ENCODE data around the gene MOCS2.

The MOCS2 gene

GRCh38 chr5:53052499-53052898, 57.1 kb downstream of the MOCS2 start:
- DNase-seq (ENCODE audit: low spot score), result no peak

- no peak for DNase-seq (ENCODE audit: low spot score)
Observed at GRCh38 chr5:53048248-53048647, 61.3 kb downstream of the MOCS2 start.

Data from AG08396 (cell line).